ENCODE results near the gene TRIM66.

Gene TRIM66

GRCh38 chr11:8617063-8617462 lies 65.4 kb downstream of the TRIM66 start:
- no peak overlapping the region for H3K4me3 ChIP-seq (ENCODE audit: low read depth, low read length)
- TF ChIP-seq, protein P1, sequence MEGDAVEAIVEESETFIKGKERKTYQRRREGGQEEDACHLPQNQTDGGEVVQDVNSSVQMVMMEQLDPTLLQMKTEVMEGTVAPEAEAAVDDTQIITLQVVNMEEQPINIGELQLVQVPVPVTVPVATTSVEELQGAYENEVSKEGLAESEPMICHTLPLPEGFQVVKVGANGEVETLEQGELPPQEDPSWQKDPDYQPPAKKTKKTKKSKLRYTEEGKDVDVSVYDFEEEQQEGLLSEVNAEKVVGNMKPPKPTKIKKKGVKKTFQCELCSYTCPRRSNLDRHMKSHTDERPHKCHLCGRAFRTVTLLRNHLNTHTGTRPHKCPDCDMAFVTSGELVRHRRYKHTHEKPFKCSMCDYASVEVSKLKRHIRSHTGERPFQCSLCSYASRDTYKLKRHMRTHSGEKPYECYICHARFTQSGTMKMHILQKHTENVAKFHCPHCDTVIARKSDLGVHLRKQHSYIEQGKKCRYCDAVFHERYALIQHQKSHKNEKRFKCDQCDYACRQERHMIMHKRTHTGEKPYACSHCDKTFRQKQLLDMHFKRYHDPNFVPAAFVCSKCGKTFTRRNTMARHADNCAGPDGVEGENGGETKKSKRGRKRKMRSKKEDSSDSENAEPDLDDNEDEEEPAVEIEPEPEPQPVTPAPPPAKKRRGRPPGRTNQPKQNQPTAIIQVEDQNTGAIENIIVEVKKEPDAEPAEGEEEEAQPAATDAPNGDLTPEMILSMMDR (IDR thresholded peaks at IDR 0.05; ENCODE audit: control insufficient read depth, extremely low read depth, insufficient read depth): no peak
- DNase-seq (ENCODE audit: low read depth): no peak

DNA sequence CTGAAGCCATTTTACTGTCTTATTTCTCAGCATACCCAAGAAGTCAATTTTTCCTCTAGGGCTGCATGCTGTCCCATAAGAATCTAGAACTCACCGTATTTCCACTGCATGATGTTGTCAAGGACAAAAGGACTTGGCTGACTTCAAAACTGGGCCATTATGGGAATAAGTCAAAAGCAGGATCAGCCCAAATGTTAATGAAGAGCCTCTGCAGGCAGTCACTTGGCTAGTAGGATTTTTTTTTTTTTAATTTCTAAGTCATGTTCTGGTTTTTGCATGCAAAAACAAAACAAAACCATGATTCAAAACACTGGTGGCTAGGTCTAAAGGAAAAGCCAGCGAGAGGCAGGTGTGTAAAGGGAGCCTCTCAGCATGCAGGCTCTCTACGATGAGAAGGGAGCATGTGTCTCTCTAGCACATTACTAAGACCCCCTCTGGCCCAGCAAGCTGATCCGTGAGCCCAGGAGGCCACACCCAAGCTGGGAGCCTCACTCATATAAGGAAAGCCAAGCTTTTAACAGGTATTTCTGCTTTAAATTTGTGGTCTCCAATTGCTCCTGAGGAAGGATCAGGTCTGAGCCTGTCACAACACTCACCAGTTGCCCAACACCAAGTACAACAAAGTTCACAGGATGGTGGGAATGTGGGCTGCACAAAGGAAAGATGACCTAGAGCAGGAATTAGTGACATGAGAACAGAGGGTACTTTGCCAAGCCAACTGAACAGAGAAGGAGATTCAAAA lies 67.0 kb downstream of the TRIM66 start:
- TF ChIP-seq, protein P1 (IDR thresholded peaks at IDR 0.05; ENCODE audit: control insufficient read depth, extremely low read depth, insufficient read depth): no peak
- DNase-seq (ENCODE audit: low read depth): no peak
- no peak overlapping the region for H3K4me3 ChIP-seq (ENCODE audit: low read depth, low read length)

DNA sequence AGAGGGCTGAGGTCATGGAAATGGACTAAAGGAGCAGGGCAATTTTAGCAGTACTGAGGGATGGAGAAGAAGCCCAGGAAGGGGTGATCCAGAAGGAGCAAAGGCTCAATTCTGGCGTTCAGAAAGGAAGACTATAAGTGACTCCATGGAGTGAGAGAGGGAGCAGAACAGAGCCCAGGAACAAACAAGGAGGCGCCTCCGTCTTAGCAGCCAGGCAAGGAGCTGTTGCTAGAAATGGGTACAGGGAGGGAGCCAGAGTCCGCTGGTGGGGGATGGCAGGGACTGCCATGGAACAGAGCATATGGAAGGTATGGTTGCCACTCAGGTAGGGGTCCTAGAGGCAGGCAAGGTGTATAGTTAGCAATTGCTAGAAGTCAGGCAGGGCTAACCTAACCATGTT lies 68.0 kb downstream of the TRIM66 start:
- H3K4me3 ChIP-seq (ENCODE audit: low read depth, low read length): no peak overlapping the region
- TF ChIP-seq, protein P1 (IDR thresholded peaks at IDR 0.05; ENCODE audit: control insufficient read depth, extremely low read depth, insufficient read depth): no peak
- DNase-seq (ENCODE audit: low read depth): no peak

- TF ChIP-seq, protein P1 (IDR thresholded peaks at IDR 0.05; ENCODE audit: control insufficient read depth, extremely low read depth, insufficient read depth): no peak
- DNase-seq (ENCODE audit: low read depth): no peak
- no peak overlapping the region for H3K4me3 ChIP-seq (ENCODE audit: low read depth, low read length)
Observed at GRCh38 chr11:8613036-8613435, 69.4 kb downstream of the TRIM66 start.

- TF ChIP-seq, protein P1 (IDR thresholded peaks at IDR 0.05; ENCODE audit: control insufficient read depth, extremely low read depth, insufficient read depth): no peak
- no peak for DNase-seq (ENCODE audit: low read depth)
- H3K4me3 ChIP-seq (ENCODE audit: low read depth, low read length): no peak overlapping the region
Observed at GRCh38 chr11:8612522-8612921, 69.9 kb downstream of the TRIM66 start.

DNA sequence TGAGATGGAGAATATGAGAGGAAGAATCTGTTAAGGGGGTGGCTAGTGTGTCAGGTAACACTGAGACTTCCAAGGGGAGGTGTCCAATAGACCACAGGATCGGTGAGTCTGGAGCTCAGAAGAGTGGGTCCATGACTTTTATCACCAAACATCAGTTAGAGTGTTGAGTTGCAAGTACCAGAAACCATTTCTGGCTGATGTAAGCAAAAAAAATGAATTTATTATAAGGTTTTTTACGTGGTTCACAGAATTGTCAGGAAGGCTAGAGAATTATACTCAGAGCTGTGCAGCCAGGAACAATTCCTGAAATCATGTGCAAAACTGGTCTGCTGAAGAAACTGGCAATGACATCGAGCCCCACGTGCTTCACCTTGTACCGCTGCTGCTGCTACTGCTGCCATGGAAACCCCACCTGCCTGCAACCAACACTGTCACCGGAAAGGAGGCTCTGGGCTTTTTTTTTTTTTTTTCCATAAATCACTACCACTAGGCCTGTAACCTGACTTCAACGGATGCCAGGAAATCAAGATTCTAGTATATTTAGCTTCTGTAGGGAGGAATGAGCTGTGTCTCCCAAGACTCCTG lies 71.8 kb downstream of the TRIM66 start:
- no peak for DNase-seq (ENCODE audit: low read depth)
- TF ChIP-seq, protein P1 (IDR thresholded peaks at IDR 0.05; ENCODE audit: control insufficient read depth, extremely low read depth, insufficient read depth): no peak

More for the DNA sequence above, 71.8 kb downstream of the TRIM66 start:
- H3K4me3 ChIP-seq (ENCODE audit: low read depth, low read length): no peak overlapping the region
